Bronchial epithelial cell (primary cell): Measurements from ENCODE around the gene ATP2B3. TPM values are rescaled to one million over a fixed set of nuclear protein-coding genes. Genes with fewer than 3 reads are reported as not detected.

Experiments
- DNase-seq: peaks from one replicate; pipeline ENCODE4 v3.0.0-alpha.2; 2010; ENCODE audit warnings: low read depth
- FAIRE-seq: peaks from 2 replicates; lab custom pipeline; 2011; peaks lifted over from hg19 to GRCh38; lab: Jason Lieb, UNC
- H3K27me3 ChIP-seq: 2 replicates; pipeline ENCODE4 v1.5.1; 2011; ENCODE audit warnings: low read length; ENCODE audit not compliant: control insufficient read depth, insufficient read depth
- H3K36me3 ChIP-seq: 2 replicates; pipeline ENCODE4 v1.5.1; 2011; ENCODE audit warnings: low read length; ENCODE audit not compliant: control insufficient read depth, insufficient read depth
- H3K4me3 ChIP-seq: 2 replicates; pipeline ENCODE4 v1.5.1; 2011; ENCODE audit warnings: mild to moderate bottlenecking, low read depth, low read length, control low read depth
- CTCF ChIP-seq: IDR thresholded peaks from 2 replicates; pipeline ENCODE4 v1.5.1; 2011; ENCODE audit warnings: mild to moderate bottlenecking, moderate library complexity, low read length, control low read depth, inconsistent platforms; ENCODE audit not compliant: insufficient read depth, severe bottlenecking
- total RNA-seq: library from RNA; depleted of rRNA; stranded (reverse); fragments of >200 nt; gene quantifications from 2 replicates; pipeline ENCODE4 v1.2.1, GENCODE V29; 2014

ATP2B3 gene
- total RNA-seq, 1 donor from 2014 or later = not detected

- Histone ChIP-seq H3K27me3 (peaks cover 1% of the 10 kb centered on the region), H3K36me3 (no peaks in the 10 kb centered on the region), H3K4me3 (no peak overlapping the region)
- TF ChIP-seq CTCF = no peak
- FAIRE-seq = no peak
- DNase-seq = no peak
Observed at GRCh38 chrX:153477364-153477857, 40.0 kb upstream of the ATP2B3 start.

- Histone ChIP-seq H3K36me3 (no peaks in the 10 kb centered on the region), H3K4me3 (no peak overlapping the region), H3K27me3 (peaks cover 1% of the 10 kb centered on the region)
- no peak for TF ChIP-seq CTCF
- FAIRE-seq (no peak), DNase-seq (no peak)
Observed at GRCh38 chrX:153477901-153478300, 39.5 kb upstream of the ATP2B3 start.

- DNase-seq (no peak), FAIRE-seq (no peak)
- peaks cover 1% of the 10 kb centered on the region for H3K27me3 ChIP-seq
- no peaks in the 10 kb centered on the region for H3K36me3 ChIP-seq
- H3K4me3 ChIP-seq = no peak overlapping the region
- TF ChIP-seq CTCF = no peak
Observed at GRCh38 chrX:153478746-153479145, 38.7 kb upstream of the ATP2B3 start.

GRCh38 chrX:153481043-153481442 is 36.4 kb upstream of the ATP2B3 start:
- DNase-seq (no peak), FAIRE-seq (no peak)
- Histone ChIP-seq H3K27me3 (peaks cover under 1% of the 10 kb centered on the region), H3K4me3 (no peak overlapping the region), H3K36me3 (no peaks in the 10 kb centered on the region)
- TF ChIP-seq CTCF = no peak

GRCh38 chrX:153482376-153483015 is 34.9 kb upstream of the ATP2B3 start:
- H3K36me3 ChIP-seq = no peaks in the 10 kb centered on the region
- DNase-seq = no peak
- no peaks in the 10 kb centered on the region for H3K27me3 ChIP-seq
- no peak overlapping the region for H3K4me3 ChIP-seq
- no peak for FAIRE-seq
- no peak for TF ChIP-seq CTCF
